Vagina (tissue), 2 donors: Measurements from ENCODE around the gene NELL1.

ENCODE experiments used
- CTCF ChIP-seq, 3 experiments: fragments of 450-650 bp in 2 of 3; fragments of 200-600 bp in 1 of 3; sonication (generic) in 1 of 3; IDR thresholded peaks; one replicate each; pipeline ENCODE4 v1.5.1; 2017 to 2019; ENCODE audit warnings: antibody characterized with exemption in 3 of 3, mild to moderate bottlenecking in 2 of 3, moderate library complexity in 2 of 3
- POLR2AphosphoS5 ChIP-seq, 2 donors: sonication (generic); formaldehyde crosslinking; IDR thresholded peaks; one replicate each; pipeline ENCODE4 v1.9.0; 2017; ENCODE audit warnings: antibody characterized with exemption in 2 of 2, mild to moderate bottlenecking in 2 of 2, low read depth in 1 of 2; ENCODE audit not compliant: insufficient read depth in 1 of 2

GRCh38 chr11:21602699-21603098 lies 933.3 kb downstream of the NELL1 start:
- TF ChIP-seq CTCF (IDR thresholded peaks at IDR 0.05) (no peak), POLR2AphosphoS5 (IDR thresholded peaks at IDR 0.05; ENCODE audit: insufficient read depth in 1 of 2, low read depth in 1 of 2) (no peak)
